ENCODE data around the gene DBF4B.

DBF4B gene

DNA sequence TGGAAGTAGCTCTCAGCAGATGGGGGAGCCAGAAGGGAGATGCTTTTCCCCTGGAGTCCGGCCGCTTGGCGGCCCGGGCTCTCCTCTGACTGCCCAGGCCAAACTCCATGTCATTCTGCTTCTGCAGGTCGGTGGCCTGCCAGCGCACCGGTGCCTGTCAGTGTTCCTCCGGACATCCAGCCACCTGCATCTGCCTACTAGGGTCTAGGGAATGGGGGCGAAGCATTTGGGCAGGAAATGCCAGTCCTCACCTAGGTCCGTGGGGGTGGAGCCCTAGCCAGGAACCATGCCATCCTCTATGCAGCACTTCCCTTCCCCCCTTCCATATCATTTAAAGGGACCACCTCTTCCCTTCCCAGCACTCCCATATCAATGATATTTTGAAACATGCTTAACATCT is 87.5 kb downstream of the DBF4B start:
- in situ Hi-C loops (cut with MboI; ENCODE audit: low sequenced_read_pairs): no loop called here

DNA sequence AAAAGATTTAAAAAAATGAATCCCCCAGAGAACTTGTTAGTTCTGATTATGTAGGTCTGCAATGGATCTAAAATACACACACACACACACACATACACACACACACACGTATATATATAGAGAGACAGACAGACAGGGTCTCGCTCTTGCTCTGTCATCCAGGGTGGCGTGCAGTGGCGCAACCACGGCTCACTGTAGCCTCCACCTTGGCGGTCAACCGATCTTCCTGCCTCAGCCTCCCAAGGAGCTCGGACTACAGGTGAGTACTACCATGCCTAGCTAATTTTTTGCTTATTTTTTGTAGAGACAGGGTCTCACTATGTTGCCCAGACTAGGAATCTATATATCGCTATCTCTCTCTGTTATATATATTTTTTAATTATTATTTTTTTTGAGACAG is 88.3 kb downstream of the DBF4B start:
- in situ Hi-C loops (cut with MboI; ENCODE audit: low sequenced_read_pairs): no loop called here

DNA sequence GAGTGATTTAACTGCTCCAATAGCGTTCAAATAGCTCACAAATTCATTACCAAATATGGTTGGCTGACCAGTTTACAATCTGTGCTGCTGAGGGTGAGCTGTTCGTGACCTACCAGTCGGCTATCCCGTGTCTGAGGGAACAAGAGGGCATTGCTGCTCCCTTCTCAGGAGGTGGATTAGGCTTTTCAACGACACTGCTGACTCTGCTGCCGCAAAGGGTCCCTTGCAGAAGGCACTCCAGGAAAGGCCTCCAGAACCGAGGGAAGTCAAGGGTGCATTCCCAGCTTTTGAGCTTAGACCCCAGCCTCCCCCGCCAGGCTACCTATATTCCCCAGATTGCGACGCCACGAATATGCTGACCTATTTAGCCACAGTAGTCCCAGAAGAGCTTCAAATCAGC is 89.3 kb downstream of the DBF4B start:
- in situ Hi-C loops (cut with MboI; ENCODE audit: low sequenced_read_pairs): no loop called here

DNA sequence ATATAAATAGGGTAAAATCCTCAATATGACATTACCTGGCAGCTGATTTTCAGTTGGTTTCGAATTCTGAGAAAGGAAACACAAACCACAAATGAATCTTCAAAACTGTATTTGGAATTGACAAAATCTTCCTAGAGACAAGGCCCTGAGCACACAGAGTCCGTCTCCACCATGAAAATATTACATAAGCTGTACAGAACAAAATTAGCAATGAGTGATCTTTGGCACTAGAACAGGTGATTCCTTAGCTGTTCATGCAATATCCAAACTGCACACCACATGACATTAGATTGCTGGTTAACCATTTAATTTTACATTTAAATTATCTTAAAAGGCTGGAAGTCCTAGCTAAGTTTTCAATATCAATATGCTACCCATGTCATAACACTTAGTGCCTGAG is 89.9 kb downstream of the DBF4B start:
- in situ Hi-C loops (cut with MboI; ENCODE audit: low sequenced_read_pairs): no loop called here
